Retinal pigment epithelial cell (primary cell): ENCODE data around the gene ARHGEF17.

Experiments
- DNase-seq: peaks from one replicate; pipeline ENCODE4 v3.0.0-alpha.2; 2010; ENCODE audit warnings: low read depth
- H3K4me3 ChIP-seq: 2 replicates; pipeline ENCODE4 v1.5.1; 2011; ENCODE audit warnings: mild to moderate bottlenecking, low read length, control low read depth, moderate library complexity
- CTCF ChIP-seq: conservative IDR thresholded peaks from 2 replicates; pipeline ENCODE4 v1.5.1; 2011; ENCODE audit warnings: low read depth, low read length, control low read depth, inconsistent platforms

The ARHGEF17 gene

DNA sequence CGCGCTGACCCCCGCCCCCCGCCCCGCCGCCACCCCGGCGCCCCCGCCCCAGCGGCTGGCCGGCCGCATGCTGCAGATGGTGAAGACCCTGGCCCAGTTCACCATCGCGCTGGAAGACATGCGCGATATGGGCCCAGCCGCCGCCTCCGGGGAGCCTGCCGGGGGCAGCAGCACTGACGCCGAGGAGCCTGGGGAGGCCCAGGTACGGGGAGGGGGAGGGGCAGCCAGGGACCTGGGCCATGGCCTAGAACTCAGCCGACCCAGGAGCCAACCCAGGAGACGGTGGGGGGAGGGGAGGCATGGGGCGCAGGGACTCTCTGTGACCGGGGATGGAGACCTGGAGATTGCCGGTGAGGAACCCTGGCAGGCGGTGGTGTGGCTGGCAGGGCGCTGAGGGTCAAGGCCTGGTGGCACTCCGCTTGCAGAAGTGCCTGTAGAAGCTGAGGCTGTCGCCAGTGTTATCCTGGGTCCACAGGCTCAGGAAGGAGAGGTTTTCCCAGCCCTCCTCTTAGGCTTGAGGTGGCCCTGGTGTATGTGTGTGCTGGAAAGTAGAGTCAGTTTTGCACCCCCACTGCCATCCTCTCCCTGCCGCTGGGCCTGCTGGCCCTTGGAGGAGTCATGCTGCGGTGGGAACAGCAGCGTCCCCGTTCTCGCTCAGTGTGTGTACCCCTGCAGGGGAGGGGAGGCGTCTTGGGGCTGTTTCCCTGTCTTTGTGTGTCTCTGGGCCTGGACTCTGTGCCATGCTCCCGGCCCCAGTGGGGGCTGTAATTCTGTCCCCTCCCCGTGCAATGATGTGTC is 35.2 kb downstream of the ARHGEF17 start:
- no peak for DNase-seq
- H3K4me3 ChIP-seq, result peak overlapping the region; percentile 31
- TF ChIP-seq CTCF, result no peak

DNA sequence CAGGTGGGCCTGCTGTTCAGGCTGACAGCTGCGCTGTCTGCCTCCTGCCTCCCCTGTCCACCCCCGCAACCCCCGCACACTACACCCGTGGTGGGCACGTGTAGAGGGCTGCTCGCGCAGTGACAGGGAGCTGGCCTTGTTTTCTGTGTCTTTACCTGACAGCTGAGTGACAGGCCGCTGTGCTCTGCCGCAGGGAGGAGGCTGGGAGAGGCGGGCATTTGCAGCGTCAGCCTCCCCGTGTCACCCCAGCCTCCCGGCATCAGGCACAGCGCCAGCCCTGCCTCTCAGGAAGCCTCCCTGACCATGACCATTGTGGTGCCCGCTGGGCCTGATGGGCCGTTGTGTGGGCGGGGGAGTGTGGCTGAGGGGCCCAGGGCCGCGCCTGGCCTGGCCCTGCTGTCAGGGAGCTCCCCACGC is 36.1 kb downstream of the ARHGEF17 start:
- H3K4me3 ChIP-seq, result no peak overlapping the region

GRCh38 chr11:73345481-73346160 is 37.5 kb downstream of the ARHGEF17 start:
- no peak for TF ChIP-seq CTCF
- no peak overlapping the region for H3K4me3 ChIP-seq
- no peak for DNase-seq

More for the DNA sequence above, 36.1 kb downstream of the ARHGEF17 start:
- no peak for TF ChIP-seq CTCF
- DNase-seq, result no peak

DNA sequence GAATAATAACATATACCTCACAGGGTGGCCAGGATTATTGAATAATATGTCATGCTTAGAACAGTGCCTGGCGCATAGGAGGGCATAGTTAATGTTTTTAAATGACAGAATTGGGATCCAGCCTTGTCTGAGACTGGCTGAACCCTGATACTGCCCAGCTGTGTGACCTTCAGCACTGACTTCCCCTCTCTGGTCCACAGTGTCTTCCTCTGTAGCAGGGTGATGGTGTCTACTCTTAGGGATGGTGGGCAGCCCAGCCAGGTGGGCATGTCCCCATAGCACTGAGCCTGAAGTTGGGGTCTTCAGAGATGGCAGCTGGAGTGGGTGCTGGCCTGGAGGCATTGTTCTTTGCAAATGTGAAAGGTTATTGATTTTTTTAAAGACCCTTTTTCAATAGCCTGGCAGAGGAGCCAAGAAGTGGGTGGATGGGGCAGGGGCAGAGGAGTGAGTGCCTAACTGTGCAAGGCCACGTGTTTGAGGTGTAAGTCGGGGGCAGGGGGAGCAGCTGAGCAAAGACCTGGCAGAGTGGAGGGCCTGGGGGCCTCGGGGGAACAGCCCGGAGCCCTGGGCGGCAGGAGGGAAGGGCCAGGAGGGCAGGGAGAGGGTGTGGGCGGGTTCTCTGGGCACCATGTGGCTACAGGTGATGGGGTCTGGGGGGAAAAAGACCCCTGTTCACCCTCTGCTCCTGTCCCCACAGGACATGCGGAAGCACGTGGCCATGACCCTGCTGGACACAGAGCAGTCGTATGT is 38.3 kb downstream of the ARHGEF17 start:
- H3K4me3 ChIP-seq, result no peak overlapping the region
- TF ChIP-seq CTCF, result no peak
- no peak for DNase-seq

DNA sequence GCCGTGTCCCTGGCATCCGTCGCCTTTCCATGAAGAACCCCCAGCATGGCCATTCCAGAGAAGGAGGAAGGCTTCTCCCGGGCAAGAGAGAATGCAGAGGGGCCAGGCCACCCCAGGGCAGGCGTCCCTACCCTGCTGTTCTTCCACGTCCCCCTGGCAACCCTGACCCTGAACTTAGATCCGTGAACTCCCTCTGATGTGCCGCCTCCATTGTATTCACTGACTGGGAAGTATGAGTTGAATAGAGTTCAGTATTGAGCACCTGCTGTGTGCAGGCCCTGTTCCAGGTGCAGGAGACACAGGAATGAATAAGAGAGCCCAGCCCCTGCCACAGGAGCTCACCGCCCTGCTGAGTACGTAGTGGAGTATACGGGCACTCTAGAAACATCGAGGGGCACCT is 39.0 kb downstream of the ARHGEF17 start:
- no peak for DNase-seq
- no peak for TF ChIP-seq CTCF
- no peak overlapping the region for H3K4me3 ChIP-seq

DNA sequence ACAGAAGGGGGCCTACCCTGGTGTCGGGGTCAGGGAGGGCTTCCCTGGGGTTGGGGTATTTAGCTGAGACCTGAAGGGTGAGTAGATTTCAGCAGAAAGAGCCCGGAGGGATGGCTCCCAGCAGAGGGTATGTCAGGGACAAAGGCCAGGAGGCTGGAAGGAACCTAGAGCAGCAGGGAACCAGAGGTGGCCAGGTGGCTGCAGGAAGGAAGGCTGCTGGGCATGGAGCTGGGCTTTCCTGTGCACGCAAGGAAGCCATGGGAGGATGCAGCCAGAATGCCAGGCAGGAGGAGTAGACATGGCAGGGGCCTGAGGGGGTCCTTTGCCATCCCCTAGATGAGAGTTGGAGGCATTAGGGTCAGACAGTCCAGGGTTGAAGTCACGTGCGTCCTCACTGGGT is 40.8 kb downstream of the ARHGEF17 start:
- no peak overlapping the region for H3K4me3 ChIP-seq

More for the DNA sequence above, 40.8 kb downstream of the ARHGEF17 start:
- no peak for DNase-seq
- no peak for TF ChIP-seq CTCF
